ENCODE data around the gene CCSER1. TPM values are rescaled to one million over a fixed set of nuclear protein-coding genes. Genes with fewer than 3 reads are reported as not detected.

Gene CCSER1
- total and polyA plus RNA-seq, 2 of the 8 experiments (the other 6 are each of a cell fraction or from before 2014, with no cell fraction given), result 0.26 to 0.84 TPM

GRCh38 chr4:90922174-90922573, 795.0 kb downstream of the CCSER1 start:
- Histone ChIP-seq H3K4me3 (ENCODE audit: extremely low read depth in 1 of 4, insufficient read depth in 2 of 4, low read depth in 3 of 4, low read length in 4 of 4) (no peak overlapping the region), H3K27ac (ENCODE audit: low read depth, low read length) (no peak overlapping the region), H3K9me3 (ENCODE audit: insufficient read depth in 2 of 2, low read depth in 1 of 2, low read length in 1 of 2) (no peaks in the 10 kb centered on the region), H3K79me1 (ENCODE audit: low read depth, low read length) (no peaks in the 10 kb centered on the region), H4K20me1 (replicated peaks in 1 of 2; ENCODE audit: control insufficient read depth in 1 of 2, insufficient read depth in 2 of 2, low read length in 2 of 2) (no peaks in the 10 kb centered on the region), H2AK5ac (ENCODE audit: low read depth, low read length) (no peak overlapping the region), H2BK20ac (ENCODE audit: low read length) (no peak overlapping the region), H4K91ac (replicated peaks; ENCODE audit: insufficient read length, low read length) (no peak overlapping the region), H3K9ac (replicated peaks in 1 of 4; ENCODE audit: extremely low read depth in 1 of 4, low read depth in 3 of 4, low read length in 3 of 4) (no peak overlapping the region), H2BK5ac (ENCODE audit: low read depth, low read length) (no peak overlapping the region), H3K56ac (replicated peaks; ENCODE audit: insufficient read length, low read depth, low read length) (no peak overlapping the region), H3K79me2 (ENCODE audit: control insufficient read depth in 1 of 2, insufficient read depth in 2 of 2, low read length in 2 of 2) (no peaks in the 10 kb centered on the region), H3K4ac (replicated peaks; ENCODE audit: insufficient read length, low read depth, low read length) (no peak overlapping the region), H2AFZ (ENCODE audit: low read length) (no peak overlapping the region), H3K18ac (ENCODE audit: extremely low read depth, low read length) (no peak overlapping the region), H3K23me2 (ENCODE audit: low read depth, low read length) (no peaks in the 10 kb centered on the region; the same call in 1 of the 2 replicates), H3K14ac (ENCODE audit: insufficient read length) (no peak overlapping the region), H4K5ac (ENCODE audit: insufficient read length, low read depth, low read length) (no peak overlapping the region), H3K4me1 (replicated peaks in 1 of 4; ENCODE audit: control insufficient read depth in 3 of 4, insufficient read depth in 4 of 4, low read length in 3 of 4) (no peaks in the 10 kb centered on the region), H4K8ac (ENCODE audit: extremely low read depth, insufficient read depth, low read length) (no peak overlapping the region), H3K27me3 (replicated peaks in 1 of 4; ENCODE audit: control insufficient read depth in 3 of 4, extremely low read depth in 1 of 4, insufficient read depth in 3 of 4, low read length in 3 of 4) (no peaks in the 10 kb centered on the region), H3K4me2 (ENCODE audit: insufficient read depth in 1 of 2, low read depth in 2 of 2, low read length in 2 of 2) (no peak overlapping the region), H2BK120ac (replicated peaks; ENCODE audit: low read depth, low read length) (no peak overlapping the region), H2BK15ac (ENCODE audit: low read length) (no peak overlapping the region), H2BK12ac (ENCODE audit: low read depth, low read length) (no peak overlapping the region), H3K23ac (ENCODE audit: insufficient read length) (no peak overlapping the region), H3K36me3 (ENCODE audit: control insufficient read depth in 2 of 4, insufficient read depth in 4 of 4, low read length in 3 of 4) (no peaks in the 10 kb centered on the region)
- CTCF ChIA-PET (ENCODE audit: partially characterized antibody), result no interaction called here
- FAIRE-seq (no peak), DNase-seq (ENCODE audit: low read depth in 1 of 2, low spot score in 2 of 2) (no peak)
- POLR2A ChIA-PET (ENCODE audit: partially characterized antibody), result no interaction called here
- 88% methylated on average over 2 of the region's 2 CpGs; no CpG with 5 or more reads in 1 of the 2 experiments for WGBS, 2 experiments (ENCODE audit: extremely low coverage in 1 of 2, insufficient coverage in 1 of 2, insufficient read length in 1 of 2, insufficient replicate concordance in 2 of 2, low coverage in 1 of 2, low lambda C conversion rate in 2 of 2, missing lambda C conversion rate in 1 of 2)
- no peak for TF ChIP-seq CHD7 (IDR thresholded peaks at IDR 0.05; ENCODE audit: insufficient replicate concordance, low read length)
